HG03039 (cell line): Measurements from ENCODE around the gene IGFBP4.

Experiments
- ATAC-seq: cut with Tn5 transposase; IDR thresholded peaks from one replicate; pipeline ENCODE4 v1.9.1; 2021; ENCODE audit warnings: mild to moderate bottlenecking, moderate library complexity; ENCODE audit not compliant: unreplicated experiment

IGFBP4 gene

DNA sequence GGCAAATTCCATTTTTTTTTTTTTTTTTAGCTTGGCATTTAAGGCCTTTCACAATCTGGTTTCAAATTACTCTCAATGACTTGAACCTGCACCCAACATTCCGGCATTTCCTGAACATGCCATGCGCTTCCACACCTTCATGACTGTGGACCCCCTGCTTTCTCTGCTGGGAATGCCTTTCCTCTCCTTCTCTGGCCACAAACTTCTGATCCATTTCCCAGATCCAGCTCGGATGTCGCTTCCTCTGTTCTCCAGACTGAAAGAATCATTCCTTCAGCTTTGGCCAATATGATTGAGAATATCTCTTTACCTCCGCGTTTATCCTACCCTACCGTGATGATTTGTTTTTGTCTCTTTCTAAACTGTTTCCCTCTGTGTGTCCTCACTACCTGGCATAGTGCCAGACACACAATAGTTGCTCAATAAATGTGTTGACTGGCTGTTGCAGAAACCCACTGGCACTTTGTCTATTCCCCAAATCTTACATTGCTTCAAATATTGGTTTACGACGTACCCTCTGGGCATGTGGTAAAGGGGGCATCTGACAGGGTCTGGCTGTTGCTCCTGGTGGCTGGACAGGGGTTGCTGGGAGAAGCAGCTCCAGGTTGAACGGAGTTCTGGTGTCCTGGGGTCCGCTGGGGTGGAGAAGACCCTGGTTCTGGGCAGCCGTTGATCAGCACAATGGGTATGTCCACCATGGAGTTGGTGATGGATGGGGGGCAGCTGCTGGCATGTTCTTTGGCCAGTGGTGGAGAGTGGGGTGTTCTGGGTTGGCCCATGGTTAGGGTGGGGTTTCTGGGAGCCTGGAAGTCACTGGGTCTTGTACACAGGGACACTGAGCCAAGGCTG, 43.5 kb downstream of the IGFBP4 start:
- ATAC-seq, result no peak

DNA sequence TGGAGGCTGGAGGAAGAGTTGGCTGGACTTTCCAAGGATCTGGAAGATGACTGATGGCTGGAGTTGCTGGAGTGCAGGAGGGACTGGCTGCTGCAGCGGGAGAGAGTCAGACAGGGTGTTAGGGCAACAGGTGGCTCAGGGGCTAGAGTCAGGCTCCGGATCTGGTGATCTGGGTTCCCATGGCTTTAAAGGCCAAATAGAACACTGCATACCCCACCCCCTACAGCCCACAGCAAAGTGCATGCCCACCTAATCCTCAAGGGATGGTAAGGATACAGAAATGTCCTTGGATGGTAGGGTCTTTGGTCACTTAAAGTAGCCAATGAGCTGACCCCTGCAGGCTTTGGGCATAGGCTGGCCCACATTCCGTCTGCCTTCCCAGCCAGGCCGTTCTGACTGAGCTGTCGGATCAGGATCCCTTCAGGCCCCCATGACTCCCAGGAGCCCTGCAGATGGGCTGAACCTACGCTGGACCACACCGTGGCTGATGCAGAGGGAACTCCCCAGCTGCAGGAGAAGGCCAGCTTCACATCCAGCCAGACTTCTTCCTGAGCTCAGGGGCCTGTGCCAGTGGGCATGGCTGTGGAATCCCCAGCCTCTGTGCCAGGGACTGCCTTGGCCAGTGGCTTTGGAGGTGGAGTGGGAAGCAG, 44.2 kb downstream of the IGFBP4 start:
- ATAC-seq, result no peak

DNA sequence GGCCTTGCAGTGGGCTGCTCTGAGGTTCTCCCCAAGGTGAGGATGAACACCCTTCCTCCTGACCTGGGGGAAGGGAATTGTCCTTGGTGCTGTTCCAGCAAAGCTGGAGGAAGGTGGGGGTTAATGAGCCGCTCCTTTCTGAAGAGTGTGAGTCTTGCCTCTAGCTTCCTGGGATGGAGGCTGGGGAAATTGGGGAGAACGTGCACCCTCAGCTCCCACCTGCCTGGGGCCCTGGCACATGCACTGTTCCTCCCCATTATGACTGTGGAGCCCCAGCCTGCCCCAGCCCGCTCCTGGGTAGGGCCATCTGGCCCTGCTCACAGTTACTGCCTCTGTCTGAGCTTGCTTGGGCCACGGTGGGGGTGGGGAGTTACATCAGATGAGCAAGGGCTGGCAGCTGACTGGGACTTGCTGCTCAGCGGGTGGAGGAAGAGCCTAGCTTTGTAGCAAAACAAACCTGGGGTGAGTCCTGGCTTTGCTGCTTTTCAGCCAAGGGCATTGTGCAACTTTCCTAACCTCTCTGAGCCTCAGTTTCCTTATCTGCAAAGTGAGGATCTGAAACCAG, 47.1 kb downstream of the IGFBP4 start:
- ATAC-seq, result no peak

DNA sequence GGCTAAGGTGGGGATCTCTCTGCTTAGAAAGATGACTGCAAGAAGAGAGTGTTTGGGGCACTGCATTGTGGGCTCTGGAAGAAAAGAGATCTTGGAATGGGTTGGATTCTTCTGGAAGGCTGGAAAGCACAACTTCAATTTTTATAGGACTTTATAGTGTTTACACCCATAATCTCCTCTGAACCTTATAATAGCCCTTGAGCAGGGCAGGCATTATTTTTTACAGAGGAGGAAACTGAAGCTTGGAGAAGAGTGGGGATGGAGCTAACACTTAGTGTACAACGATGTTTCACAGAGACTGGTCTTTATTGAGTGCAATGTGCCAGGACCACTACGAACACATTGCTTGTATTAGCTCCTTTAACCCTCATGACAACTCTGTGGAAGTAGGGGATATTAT, 47.7 kb downstream of the IGFBP4 start:
- ATAC-seq, result no peak

DNA sequence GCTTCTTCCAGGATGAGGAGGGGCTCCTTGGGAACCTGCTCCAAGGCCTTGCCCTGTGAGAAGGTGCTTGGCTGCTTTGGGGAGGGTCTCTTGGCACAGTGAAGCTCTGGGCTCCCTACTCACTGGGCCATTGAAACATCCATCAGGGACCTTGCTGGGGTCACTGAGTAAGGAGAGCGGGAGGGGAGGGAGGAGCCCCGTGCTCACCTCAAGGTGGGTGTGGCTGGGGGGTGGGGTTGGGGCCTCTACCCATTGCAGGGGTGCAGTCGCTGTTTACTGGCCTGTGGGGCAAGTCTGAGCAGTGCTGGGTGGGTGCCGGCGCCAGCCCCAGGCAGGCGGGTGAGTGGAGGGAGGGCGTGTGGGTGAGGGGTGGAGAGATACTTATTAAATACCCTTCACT, 48.2 kb downstream of the IGFBP4 start:
- no peak for ATAC-seq

DNA sequence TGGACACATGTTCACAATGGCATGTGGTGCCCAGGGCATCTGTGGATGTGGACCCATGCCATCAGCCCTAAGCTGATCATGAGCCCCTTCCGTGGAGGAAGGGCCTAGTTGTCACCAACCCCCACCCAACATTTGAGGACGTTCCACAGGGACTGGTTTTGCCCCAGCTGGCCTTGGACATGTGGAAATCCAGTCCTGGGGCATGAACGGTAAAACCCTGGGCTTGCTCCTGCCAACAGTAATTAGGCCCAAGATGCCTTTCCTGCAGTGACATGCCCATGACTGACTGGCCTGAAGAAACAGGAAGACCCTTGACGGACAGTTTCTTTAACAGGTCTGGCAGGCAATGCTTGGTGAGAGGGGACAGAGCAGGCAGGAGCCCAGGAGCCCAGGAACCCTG, 50.4 kb downstream of the IGFBP4 start:
- no peak for ATAC-seq

DNA sequence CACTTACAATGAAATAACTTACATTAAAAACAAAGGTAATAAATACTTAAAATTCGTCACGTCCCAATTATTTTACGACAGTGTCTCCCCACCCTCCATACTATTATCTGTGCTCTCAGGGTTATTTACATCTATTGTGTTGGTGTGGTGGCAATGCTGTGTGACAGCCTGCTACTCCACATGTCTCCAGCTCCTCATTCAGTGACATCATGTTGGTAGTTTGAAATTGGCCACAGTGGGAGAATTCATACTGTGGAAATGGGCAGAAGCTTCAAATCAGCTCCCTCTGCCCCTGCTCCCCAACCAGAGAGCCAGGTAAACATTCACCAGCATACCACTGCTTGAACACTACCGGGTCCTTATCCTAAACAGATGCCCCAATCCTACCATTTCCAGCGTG, 51.9 kb downstream of the IGFBP4 start:
- no peak for ATAC-seq

DNA sequence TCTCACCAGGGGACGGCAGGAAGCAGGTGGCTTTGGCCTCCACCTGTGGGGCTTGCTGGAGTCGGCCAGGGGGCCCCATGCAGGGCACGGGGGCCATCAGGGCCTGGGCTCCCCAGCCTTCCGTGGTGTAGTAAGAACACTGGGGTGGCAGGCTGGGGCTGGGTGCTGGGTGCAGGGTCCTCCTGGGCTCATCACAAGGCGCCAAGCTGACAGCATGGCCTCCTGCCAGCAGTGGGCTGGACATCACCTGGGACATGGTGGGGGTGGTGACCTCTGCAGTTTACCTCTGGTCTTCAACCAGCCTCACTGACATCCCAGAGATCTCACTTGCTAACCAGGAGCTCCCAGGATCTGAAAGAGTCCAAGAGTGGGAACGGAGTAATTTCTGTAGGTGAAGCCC, 52.9 kb downstream of the IGFBP4 start:
- no peak for ATAC-seq

DNA sequence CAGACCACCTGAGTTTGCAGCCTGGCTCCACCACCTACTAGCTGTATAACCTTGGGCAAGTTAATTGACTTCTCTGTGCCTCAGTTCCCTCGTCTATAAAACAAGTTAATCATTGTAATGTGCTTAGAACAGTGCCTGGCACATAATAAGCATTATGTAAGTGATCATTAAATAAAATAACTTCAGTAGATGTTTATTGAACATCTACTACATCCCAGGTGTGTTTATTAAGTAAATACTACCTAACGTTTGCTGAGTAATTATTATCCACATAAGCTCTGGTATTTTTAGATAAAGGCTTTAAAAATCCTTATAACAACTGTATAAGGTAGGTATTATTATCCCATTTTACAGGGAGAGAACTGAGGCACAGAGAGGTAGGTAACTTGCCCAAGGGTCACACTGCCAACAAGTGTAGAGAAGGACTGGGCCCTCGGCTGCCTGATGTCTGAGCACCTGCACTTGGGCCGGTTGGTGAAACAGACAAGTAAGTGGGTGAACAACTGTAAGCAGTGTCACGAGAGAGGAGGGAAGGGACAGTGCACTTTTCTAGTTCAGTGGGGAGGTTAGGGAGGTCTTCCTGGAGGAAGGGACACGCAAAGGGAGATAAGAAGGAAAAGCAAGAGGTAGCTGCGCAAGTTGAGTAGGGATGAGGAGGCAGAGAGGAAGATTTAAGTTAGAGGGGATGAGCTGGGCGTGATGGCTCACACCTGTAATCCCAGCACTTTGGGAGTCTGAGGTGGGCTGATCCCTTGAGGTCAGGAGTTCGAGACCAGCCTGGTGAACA, 53.6 kb downstream of the IGFBP4 start:
- ATAC-seq, result no peak

DNA sequence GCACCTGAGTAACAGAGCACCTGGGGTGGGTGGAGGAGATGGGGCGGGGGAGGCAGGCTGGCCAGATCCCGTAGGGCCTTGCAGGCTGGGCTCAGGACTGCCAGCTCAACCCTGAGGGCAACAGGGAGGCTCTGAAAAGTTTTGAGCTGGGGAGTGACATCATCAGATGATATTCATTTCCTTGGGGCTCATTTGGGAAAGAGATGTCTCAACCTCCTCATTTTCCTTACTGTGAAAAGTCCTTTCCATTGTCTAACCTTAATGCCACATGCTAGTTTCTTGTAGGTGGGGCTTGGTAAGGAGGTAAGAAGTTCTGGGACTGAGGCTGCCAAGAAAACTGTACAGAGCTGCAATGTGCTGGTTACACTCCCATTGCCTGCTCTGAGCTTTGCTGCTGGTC, 54.4 kb downstream of the IGFBP4 start:
- ATAC-seq, result no peak

DNA sequence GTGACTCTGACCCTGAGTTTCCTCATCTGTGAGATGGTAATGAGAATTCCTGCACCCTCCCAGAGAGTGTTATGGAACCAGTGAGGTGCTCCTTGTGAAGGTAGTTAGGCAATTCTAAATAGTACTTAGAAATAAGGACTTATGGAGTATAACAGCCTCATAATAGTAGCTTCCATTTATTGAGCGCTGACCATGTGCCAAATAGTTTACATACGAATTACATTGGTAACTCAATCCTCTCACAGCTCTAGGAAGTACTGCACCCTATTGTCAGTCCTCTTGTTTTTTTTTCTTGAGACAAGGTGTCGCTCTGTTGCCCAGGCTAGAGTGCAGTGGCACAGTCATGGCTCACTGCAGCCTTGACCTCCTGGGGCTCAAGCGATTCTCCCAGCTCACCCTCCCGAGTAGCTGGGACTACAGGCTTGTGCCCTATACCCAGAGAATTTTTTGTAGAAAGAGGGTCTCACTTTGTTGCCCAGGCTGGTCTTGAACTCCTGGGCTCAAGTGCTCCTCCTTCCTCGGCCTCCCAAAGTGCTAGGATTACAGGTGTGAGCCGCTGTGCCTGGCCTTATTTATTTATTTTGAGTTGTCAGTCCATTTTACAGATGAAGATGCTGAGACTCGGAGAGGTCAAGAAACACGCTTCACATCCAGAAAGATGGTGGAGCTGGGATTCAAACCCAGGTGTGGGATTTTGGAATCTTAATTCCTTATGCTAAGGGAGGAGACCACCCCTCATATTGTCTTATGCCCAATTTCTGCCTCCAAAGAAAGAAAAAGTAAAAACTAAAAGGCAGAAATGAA, 55.2 kb downstream of the IGFBP4 start:
- no peak for ATAC-seq

DNA sequence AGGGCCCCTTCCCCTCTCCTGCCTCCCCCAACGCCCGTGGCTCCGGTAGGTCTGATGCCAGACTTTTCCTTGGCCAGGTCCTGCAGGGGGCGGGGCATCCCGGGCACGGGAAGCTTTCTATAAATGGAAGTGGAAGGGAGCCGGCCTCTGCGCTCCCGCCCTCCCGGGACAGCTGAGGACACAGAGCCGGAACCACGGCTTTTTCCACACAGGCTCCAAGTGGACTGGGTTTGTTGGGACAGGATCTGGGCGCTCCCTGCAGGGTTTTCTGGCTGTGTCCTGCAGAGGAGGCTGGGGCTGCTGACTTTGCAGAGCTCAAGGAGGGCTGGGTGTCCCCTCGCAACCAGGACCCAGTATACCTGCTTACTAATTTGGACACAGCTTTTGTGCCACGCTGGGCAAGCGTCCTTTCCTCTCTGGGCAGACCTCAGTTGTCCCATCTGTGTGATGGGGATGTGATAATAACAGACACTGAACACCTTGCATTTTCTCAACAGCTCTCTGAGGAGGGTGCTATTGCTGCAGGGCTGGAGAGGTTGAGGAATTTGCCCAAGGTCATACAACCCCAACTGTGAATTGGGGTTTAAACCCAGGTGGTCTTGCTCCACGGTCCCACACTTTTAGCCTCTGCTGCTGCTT, 56.4 kb downstream of the IGFBP4 start:
- no peak for ATAC-seq

DNA sequence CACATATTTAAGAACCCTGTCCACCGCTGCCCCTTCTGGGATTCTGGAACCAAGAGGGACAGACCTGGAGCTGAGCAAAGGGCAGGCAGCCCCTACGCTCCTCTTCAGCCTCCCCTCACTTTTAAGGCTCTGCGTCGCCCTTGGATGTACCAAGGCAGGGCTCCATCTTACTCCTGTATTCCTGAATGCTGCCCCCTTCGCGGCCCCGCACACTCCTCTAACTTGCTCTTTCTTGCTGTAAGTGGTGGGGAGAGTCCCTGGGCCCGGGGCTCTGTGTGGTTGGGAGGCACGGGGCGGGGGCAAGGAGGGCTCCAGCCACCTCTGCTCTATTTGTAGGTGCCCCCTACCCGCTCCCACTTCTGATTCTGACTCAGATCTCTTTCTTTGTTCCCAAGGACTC, 56.9 kb downstream of the IGFBP4 start:
- no peak for ATAC-seq

DNA sequence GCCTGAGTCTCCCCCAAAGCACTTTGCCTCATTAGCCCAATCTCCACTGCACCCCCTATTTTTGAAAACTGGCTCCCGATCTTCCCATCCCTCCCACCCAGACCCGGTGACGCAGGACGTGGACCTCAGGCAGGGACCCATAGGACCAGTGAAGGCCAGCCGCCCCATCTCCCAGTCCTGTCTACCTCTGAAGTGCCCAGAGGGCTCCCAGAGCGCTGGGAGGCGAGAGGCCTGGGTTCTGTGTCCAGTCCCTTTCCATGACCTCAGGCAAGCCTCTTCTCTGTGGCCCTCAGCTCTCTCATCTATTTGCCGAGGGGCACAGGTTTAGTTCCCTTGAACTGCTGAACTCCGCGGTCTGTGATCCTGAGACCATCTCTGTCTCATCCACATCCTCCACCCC, 57.5 kb downstream of the IGFBP4 start:
- ATAC-seq, result no peak

DNA sequence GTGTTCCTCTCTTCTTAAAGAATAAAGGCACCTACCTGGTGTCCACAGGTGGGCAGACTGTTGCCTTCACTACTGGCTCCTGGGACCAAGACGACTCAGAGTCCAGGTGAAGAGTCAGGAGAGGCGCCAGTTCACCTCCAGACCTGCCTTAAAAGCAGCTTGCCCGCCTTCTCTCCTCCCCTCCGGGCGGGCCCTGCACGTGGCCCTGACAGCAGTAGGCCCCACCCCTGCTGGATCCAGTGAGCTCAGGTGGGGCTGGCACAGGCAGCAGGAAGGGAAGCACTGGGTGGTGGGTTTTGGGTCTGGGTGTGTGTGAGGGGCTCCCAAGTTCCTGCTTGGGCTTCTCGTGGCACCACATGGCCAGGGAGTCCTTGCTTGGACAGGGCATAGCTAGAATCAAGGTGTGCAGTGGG, 58.3 kb downstream of the IGFBP4 start, which contains the start of gene TNS4:
TSS of gene TNS4 (minus strand) at position 125 of the 413 bp plus-strand sequence. CDS start 5,198 bp downstream, outside the sequence.
- ATAC-seq, result no peak

DNA sequence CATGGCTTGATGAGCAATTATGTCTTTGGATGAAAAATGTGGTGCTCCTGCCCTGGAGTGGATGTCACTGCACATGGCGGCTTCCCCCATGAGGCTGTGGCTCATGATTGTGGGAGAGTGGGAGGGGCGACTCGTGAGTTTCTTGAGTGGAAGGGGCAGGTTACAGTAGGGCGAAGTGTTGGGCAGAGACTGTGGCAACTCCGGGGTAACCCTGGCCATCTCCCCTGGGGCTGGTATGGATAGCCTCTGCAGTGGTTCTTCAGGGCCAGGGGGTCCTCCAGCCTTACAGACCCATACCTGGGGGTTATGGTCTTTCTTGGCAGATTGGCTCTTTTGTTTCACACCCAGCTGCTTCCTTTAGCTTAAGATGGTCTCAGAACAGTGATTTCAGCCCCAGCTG, 59.5 kb downstream of the IGFBP4 start:
- ATAC-seq, result no peak

DNA sequence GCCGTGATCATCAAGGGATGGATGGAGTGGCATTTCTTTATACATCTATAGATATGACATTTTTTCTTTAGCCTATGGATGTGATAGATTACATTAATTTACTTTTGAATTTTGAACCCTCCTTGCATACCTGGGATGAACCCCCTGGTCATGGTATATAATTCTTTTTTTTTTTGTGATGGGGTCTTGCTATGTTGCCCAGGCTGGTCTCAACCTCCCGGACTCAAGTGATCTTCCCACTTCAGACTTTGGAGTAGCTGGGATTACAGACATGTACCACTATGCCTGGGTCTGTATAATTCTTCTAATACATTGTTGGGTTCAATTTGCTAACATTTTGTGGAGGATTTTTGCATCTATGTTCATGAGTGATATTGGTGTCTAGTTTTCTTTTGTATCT, 59.9 kb downstream of the IGFBP4 start:
- no peak for ATAC-seq

DNA sequence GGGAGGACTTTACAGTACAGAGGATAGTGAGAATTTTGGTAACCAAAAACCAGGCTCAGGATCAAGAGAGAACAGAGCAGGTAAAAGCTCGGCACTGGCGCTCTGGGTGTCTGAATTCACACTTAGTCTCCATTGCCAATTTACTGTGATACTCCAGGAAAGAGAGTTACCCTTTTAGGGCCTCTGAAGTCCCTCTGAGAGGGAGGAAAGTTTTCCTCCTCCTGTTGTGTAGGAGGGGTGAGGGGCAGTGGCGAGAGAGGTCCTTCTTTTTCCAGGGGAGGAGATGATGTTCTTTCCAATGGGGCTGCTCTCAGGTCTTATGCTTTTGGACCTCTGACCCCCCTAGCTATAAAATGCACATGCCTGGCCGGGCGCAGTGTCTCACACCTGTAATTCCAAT, 63.5 kb downstream of the IGFBP4 start:
- ATAC-seq, result no peak
